ENCODE data around the gene RIMKLA.

The RIMKLA gene

DNA sequence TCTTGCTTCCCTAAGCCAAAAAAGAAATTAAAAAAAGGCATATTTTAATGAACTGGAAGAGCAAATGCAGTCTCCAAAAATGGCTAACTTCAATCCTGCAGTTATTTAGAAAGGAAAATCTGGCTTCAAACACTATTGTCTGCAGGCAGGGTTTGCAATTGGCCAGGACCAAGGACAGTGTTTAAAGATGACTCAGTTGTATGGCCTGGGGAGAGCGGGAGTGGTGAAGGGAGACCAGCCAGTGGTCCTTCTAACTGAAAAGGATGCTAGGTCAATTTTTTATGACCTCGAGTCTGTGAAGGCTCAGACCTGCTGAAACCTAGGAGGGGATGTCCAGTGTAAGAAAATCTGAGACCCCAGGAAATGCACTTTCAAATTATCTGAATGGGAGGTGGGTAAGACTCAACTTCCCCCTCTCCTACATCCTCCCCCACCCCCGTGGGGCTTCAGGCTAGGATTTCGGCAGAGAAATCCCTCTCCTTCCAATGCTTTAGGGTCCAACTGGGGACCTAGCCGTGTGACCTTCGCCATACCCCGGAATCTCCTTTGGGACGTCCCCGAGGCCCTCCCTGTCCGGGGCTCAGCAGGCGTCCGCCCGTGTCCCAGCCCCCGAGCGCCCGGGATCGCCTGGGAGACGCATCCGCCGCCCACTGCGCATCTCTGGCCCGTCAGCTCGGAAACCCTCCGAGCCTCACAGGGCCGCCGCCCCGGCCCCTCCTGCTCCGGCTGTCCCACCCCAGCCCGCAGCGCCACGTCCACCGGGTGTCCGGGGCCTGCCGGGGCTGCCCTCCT, 602 bp upstream of the RIMKLA start:
- peak; percentile 41 to 69 for DNase-seq

DNA sequence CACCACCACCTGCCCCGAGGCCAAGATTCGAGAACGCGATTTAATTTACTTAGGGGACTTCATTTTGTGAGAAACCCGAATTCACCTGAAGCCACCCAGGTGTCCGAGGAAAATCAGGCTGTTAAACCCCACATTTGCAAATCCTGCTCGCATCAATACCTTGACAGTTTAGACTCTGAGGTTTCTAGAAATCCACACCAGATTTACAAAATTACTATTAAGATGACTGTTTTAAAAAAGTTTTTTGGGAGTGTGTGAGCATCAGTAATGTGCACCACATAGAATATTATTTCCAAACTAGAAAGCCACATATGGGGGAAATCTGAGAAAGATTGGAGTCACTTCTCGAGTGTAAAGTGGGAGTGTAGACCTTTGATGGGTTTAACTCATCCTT, 685 bp downstream of the RIMKLA start:
- no peak for DNase-seq

DNA sequence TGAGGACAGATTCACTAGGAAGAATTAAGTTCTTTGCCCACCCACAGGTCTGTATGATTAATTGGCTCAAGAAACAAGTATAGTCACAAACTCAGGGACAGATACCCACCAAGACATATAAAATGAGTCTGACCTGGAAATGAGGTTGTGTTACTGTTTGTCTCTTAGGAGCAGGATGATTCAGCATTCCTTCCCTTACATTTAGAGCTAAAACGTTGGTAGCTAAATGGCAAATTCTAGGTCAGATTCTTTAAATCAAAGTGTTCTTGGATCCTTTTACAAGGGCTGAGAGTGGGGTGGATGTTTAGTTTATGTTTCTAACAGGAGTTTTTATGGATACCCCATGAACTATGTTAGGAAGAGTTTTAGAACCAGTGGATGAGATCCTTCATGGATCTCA, 4.7 kb downstream of the RIMKLA start:
- DNase-seq: no peak

DNA sequence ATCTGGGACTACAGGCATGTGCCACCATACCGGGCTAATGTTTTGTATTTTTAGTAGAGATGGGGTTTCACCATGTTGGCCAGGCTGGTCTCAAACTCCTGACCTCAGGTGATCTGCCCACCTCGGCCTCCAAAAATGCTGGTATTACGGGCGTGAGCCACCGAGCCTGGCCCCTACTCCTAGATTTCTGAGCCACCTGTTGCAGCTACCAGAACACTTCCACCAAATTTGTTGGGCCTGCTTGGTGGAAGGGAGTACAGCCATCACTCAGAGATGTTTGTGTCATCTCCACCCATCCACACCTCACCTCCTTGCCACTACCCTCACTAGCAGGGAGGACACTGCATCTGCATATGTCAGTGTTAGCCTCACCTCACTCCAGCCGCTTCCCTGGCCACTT, 5.5 kb downstream of the RIMKLA start:
- no peak for DNase-seq

DNA sequence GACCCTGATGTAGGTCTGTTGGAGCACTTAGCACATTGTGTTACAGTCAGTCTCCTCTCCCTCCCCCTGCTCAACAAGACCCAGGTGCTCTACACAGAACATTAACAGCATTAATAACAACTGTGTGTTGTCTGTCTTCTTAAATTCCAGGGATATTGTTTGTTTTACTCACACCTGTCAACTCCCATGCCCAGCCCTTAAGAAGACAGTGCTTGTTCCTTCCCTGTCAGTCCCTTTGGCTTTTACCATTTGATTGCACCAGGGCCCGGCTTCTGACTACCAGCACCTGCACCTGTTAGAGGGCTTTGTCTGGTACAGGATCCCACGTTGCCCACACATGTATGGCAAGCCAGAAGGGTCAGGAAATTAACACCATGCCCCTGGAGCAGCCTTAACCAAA, 11.7 kb downstream of the RIMKLA start:
- no peak for DNase-seq

DNA sequence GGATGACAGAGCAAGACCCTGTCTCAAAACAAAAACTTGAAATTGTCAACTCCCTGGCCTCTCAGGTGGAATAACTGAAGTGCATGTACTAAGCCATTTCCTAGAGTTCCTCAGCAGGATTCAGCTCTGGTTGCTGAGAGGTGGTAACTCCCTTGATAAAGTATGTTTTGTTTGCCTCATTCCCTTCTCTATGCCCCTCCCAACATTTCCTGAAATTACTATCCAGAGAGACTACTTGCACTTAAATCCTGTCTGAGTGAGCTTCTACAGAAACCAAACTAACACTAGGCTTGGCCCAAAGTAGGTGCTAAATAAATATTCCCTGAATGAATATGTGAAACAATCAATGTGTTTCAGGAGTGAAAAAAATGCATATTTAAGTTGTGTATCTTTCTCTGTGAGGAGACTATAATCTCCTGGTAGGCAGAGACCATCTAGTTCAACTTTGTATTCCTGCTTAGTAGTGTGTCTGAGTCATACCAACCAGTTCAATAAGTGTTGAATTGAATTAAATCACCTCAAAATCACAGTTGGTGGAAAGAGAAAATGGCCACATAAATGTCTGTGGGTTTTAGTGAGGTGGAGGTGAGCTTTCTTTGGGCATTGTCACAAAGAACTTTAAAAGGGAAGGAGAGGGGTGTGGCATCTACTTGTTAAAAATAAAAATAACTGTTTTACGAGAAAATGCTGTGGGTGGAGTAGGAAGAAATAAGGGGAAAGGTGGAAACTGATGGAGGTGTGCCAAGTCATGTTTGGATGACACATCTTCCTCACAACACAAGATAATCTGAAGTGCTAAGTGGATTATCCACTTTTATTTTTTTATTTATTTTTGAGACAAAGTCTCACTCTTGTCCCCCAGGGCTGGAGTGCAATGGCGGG, 12.6 kb downstream of the RIMKLA start:
- no peak for DNase-seq

DNA sequence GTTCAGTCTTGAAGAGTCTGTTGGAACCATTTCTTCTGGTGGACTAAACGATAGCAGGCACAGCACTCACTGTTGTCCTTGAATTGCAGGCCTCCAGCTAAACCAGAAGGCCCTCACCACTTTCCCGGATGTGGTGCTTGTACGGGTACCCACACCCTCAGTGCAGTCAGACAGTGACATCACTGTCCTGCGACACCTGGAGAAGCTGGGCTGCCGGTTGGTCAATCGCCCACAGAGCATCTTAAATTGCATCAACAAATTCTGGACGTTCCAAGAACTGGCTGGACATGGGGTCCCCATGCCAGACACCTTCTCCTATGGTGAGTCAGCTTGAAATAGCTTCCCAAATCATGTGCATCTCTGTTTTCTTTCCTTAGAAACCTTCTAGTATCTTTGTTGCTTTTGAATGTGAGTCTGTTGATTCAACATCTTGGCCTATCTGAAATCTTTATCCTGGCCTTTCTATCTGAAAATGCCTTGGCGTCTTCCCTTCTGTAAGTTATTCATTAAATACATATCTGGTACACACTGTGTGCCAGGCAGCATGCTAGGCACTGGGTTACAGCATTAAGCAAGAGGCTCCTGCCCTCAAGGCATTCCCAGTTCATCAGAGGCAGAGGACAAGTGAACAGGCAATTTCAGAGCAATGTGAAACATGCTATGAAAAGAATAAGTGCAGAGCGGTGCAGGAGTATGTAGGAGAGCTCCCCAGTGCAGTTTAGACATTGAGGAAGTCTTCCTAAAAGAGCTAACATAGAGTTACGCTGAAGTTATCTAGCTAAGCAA, 18.9 kb downstream of the RIMKLA start:
- DNase-seq: no peak

DNA sequence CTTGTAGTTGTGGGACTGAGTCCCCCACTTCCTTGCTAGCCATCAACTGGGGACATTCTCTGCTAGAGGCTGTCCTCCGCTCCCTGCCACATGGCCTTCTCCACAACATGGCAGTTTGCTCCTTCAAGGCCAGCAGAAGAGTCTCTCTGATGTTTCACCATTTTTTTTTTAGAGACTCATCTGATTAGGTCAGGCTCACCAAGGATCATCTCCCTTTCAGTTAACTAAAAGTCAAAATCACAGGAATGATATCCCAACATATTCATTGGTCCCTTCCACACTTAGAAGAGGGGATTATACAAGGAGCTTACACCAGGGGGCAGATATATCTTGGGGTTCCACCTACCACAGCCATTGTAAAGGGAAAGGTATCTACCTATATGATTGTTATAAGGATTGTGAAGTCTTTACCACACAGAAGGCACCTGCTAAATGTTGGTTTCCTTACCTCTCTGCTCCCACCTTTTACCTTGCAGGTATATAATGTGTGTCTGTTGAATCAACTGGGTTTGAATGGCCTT, 23.3 kb downstream of the RIMKLA start:
- DNase-seq: no peak

DNA sequence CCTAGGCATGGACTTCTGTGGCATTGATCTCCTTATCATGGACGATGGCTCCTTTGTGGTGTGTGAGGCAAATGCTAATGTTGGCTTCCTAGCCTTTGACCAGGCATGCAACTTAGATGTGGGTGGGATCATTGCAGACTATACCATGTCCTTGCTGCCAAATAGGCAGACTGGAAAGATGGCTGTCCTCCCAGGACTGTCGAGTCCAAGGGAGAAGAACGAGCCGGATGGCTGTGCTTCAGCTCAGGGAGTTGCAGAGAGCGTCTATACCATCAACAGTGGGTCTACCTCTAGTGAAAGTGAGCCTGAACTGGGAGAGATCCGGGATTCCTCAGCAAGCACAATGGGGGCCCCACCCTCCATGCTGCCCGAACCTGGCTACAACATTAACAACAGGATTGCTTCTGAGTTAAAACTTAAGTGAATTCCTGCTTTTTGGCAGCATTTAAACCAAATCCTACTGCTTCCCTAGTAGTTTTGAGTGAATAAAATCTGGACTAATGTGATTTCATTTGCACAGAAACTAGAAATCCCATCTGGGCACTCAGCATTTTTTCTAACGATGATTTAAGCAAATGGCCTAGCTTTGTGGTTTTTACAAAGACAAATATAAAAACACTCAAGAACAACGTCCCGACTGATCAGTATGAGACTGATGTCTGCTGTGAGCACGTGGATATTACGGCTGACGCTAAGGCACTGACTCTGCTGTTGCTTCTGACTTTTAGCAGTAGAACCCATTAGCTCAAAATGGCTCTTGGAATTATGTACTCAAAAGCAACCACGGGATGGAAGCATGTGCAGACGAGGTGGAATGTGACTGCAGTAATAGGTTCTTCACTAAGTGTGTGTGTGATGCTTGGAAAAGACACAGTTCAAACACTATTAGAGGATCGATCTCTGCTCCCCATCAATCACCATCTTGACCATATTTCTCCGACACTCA, 34.2 kb downstream of the RIMKLA start:
- no peak for DNase-seq

DNA sequence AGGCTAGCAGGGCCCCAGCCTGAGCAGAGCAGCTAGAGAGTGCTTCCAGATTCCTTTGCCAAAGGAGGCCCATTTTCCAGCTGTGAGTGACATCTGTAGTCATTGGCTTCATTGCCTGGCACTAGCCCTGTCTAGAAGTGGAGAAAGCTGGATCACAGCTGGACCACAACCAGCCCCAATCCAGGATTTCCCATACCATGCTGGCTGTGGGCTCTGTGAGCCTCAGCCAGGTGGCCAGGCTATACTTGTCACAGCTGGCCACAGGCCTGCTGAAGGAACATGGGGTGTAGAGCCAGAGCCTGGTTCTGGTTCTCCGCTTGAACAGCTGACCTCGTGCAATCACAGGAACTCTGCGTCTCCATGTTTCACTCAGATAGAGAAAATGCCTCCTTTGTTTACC, 36.6 kb downstream of the RIMKLA start:
- peak in 1 of 2 experiments; percentile 7 for DNase-seq

DNA sequence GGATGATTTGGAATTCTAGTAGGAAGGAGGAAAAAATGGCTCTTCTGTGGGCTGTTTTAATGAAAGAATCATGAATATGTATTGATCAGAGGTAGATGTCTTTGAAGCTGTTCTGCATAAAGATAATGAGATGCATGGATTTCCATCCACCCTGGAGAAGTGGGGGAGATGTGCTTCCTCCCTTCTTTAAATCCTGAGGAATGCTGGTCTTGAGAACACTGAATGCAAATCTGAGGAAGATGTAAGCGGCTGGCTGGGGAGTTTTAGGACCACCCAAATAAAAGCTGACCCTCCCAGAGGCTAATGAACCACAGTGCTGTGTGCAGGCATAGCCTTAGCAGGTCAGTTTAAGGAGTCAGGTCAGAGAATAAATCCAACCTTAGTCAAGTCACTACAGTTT, 37.9 kb downstream of the RIMKLA start:
- no peak for DNase-seq

DNA sequence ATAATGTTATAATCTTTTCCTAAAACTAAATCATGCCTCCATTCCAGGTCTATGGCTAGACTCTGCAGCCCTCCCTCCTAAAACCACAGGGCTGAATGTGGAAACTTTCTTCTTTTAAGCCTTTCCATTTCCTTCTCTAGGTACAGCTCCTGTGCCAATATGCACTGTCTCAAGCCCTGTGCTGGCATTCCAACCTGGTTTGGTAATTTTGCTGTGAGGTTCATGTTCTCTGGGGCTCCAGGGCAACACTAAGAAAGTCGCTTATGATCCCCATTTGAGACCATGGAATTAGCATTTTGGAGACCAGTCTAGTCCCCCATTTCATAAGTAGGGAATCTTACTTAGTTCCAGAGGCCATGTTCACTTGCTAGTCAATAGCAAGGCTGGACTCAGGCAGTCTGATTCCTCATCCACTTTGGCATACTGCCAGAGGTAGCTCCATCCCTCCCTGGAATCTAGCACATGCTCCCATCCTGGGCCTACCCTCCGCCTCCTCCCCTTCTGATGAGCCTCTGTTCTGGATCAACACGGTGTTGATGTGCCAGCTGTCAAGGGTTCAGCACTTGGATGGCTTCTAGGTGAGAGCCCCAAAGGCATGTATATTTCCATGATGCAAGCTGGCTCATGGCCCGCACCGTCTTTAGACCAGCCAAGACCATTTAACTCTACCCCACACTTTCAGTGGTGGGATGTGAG, 38.7 kb downstream of the RIMKLA start:
- peak; percentile 92 to 98 for DNase-seq

DNA sequence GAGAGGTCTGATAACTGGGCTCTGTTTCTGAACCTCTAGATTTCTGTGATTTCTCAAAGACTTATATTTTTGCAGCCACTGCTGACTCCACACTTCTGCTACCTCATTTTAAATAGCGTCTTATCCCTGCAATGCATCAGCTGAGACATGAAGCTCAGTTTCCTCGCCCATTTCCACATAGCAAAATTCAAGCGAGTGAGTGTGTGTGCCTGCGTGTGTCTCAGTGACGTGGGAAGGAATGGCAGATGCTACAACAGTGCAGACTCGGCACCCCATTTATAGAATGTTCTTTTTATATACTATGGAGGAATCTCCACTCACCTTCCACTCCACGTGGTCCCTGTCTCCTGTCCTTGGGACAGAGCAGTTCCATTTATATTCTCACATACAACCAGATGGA, 39.5 kb downstream of the RIMKLA start:
- peak in 1 of 2 experiments; percentile 41 for DNase-seq

DNA sequence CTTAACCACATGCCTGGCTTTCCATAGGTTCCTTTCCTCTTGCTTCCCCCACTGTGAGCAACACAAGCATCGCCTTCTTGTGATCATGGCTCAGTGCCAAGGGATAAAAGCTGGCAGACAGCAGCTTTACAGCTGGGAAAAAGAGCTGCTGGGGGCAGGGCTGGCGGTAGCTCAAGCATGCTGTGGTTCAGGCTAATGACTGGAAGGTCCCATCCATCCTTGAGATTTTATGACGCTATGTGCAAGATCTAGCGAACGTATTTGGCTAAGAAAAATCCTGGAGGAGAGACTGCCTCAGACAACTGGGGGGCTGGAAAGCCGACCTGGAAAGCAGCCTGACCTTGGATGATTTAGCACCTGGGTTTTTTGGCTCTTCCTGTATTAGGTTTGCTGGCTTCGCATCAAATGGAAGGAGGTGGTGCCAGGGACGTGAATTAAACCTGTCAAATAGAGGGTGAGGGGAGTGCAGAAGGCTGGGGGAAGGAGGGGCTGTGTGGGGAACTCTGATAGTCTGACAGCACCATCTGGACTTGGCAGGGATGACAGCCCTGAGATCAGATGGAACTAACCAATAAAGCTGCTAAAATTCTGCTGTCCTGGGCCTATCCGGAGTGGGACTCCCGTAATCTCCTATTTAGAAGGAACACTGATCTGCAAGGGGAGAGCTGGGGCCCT, 40.5 kb downstream of the RIMKLA start:
- peak; percentile 99 to 100 for DNase-seq

DNA sequence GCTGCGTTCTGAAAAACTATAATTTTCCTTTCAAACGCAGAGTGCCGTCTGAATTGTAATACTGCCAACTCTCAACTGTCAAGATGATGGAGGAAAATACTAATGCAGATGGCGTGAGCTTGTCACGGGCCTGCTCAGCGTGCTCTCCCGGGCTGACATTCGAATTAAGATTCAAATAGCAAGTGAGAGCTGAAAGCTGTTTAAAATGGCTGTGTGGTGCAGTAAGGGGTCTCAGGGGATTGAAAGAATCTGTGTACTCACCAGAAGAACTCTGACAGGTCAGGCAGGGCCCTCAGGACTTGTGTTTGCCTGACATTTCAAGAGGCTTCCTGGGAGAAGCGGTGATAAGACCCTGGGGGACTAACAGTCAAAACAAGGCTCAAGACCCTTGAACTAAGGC, 42.1 kb downstream of the RIMKLA start:
- DNase-seq: peak; percentile 44 to 75

DNA sequence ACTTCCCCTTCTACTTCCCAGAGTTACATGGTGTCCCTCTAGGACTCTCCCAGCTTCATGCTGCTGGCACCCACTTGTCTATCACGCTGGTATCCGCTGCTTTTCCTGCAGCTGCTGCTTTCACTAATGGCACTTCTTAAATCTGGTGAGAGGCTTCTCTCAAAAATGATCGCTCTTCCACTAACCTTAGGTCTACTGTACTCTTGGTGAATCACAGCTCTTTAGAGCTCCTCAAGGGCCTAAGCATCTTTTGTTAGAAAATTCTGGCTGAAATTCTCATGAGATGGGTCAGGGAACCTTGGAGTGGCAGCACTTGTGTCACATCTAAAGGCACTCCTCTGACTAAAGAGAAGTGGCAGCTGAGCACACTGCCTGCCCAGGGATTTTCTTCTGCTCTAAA, 43.1 kb downstream of the RIMKLA start:
- DNase-seq: no peak

DNA sequence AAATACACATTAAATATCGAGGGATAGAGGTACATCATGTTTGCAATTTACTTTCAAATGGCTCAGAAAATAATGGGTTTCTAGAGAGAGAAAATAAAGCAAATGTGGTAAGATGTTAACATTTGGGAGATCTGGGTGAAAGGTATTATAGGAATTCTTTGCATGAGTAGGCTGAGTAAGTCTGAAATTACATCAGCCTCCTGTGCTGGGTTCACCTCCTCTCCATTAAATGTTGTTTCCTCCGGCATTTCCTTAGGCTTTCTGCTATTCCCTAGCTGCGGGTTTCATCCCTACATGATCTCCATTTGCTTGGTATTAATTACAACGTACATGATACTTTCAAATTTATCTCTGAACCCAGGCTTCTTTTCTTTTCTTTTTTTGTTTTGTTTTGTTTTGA, 43.6 kb downstream of the RIMKLA start:
- DNase-seq: no peak

DNA sequence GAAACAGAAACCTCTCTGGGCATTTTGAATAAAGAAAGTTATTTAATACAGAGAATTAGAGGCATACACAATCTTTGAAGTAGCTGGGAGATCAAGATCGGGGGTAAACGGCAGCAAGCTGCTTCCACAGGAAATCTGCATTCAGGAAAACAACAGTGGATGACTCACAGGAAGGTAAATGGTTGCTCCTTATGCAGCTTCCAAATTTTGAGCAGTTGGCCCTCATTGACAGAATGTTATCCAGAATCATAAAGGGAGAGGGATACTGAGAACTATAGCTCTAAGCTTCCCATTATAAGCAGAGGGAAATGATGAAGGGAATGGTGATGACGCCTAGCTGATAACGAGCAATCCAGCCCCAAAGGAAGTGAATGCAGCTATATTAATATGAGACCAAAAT, 46.6 kb downstream of the RIMKLA start:
- DNase-seq: no peak

DNA sequence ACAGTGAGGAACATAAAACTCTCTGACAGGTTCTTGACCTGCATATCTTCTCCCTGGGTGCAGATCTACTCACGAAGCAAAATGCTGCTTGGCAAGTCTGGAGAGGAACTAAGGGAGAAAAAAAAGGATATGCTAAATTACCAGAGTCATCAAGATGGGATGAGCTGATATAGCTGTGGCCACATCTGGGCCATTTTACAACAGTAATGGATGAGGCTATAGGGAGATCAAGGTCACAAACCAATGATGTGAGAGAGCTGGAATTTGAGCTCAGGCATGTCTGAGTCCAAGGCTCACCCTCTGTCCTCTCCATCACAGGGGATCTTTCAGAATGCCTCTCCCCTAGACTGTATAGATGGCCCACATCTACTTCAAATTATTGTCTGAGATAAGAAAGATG, 49.0 kb downstream of the RIMKLA start:
- no peak for DNase-seq

DNA sequence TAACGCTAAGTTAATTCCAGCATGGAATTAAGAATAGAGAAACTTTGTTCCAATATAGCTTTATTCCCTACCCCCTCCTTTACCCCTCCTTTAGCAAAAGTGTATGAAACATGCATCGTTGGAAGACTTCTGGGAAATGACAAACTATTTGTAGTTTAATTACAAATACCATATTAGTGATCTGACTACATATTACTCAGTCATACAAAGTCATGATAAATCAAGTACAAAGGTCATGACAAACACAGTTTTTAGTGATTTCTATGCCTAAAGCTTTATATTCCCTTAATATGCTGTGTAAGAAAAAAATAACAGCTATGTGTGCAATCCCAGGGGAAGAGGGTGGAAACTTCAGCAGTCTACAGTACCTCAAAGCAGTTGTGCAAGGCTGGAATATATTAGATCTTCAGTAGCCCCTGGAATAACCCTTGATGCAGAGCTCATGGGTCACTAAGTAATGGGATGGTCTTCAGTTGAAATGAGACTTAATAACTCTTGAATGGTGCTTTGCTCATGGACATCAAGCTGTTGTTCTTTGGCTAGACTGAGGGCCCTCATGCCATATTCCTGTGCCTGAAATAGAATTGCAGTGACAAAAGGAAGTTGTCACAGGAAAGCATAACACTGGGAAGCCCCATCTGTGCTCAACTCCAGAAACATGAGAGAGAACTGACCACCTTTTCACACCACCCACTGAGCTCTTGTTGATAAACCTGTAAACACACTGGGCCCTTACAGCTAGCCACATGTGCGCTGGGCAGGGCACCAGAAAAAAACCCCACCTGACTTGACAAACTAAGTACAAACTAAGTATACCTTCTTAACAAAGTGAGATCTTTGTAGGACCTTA, 49.9 kb downstream of the RIMKLA start:
- DNase-seq: no peak

Data from NCI-H446 (cell line).